OCI-LY1 (cell line): ENCODE results near the gene DEDD.

Source experiments
- H2AFZ ChIP-seq: fragments of 200-600 bp; sonication (generic), shearing (Covaris generic); 2 replicates; pipeline ENCODE4 v1.6.0; 2014; ENCODE audit warnings: antibody characterized with exemption, mild to moderate bottlenecking, low read length
- H3F3A ChIP-seq: fragments of 200-600 bp; sonication (generic), shearing (Covaris generic); 2 replicates; pipeline ENCODE4 v1.6.0; 2014; ENCODE audit warnings: mild to moderate bottlenecking, antibody characterized with exemption, low read length, moderate library complexity; ENCODE audit not compliant: insufficient read depth
- H3K27ac ChIP-seq: fragments of 200-600 bp; sonication (generic); 2 replicates; pipeline ENCODE4 v1.5.1; 2014; ENCODE audit warnings: low read length, mixed run types, mild to moderate bottlenecking, low read depth; ENCODE audit not compliant: poor library complexity, severe bottlenecking
- H3K27me3 ChIP-seq: fragments of 200-600 bp; sonication (generic); 2 replicates; pipeline ENCODE4 v1.6.0; 2014; ENCODE audit warnings: antibody characterized with exemption, mild to moderate bottlenecking, low read length, moderate library complexity; ENCODE audit not compliant: insufficient read depth
- H3K36me3 ChIP-seq: fragments of 200-600 bp; sonication (generic); 2 replicates; pipeline ENCODE4 v1.6.1; 2014; ENCODE audit warnings: mild to moderate bottlenecking, antibody characterized with exemption, low read length, moderate library complexity, mixed read lengths; ENCODE audit not compliant: insufficient read depth
- H3K4me1 ChIP-seq: fragments of 200-600 bp; sonication (generic); 2 replicates; pipeline ENCODE4 v1.5.1; 2014; ENCODE audit warnings: mild to moderate bottlenecking, low read length, moderate library complexity; ENCODE audit not compliant: insufficient read depth, severe bottlenecking
- H3K4me2 ChIP-seq: fragments of 200-600 bp; sonication (generic), shearing (Covaris generic); 2 replicates; pipeline ENCODE4 v1.6.1; 2014; ENCODE audit warnings: low read length
- H3K4me3 ChIP-seq: fragments of 200-600 bp; sonication (generic); 2 replicates; pipeline ENCODE4 v1.5.1; 2014; ENCODE audit warnings: low read length, low read depth, mild to moderate bottlenecking, mixed read lengths; ENCODE audit not compliant: poor library complexity, severe bottlenecking
- H3K79me2 ChIP-seq: fragments of 200-600 bp; shearing (Covaris generic); 2 replicates; pipeline ENCODE4 v1.6.1; 2016; ENCODE audit warnings: mixed run types, low read length, mixed read lengths; ENCODE audit not compliant: insufficient read depth
- H3K9ac ChIP-seq: fragments of 200-600 bp; sonication (generic), shearing (Covaris generic); 2 replicates; pipeline ENCODE4 v1.6.1; 2014; ENCODE audit warnings: mild to moderate bottlenecking, low read length, mixed read lengths
- H3K9me2 ChIP-seq: fragments of 200-600 bp; sonication (generic), shearing (Covaris generic); 2 replicates; pipeline ENCODE4 v1.6.1; 2014; ENCODE audit warnings: low read depth, mild to moderate bottlenecking, low read length, mixed read lengths
- H3K9me3 ChIP-seq: fragments of 200-600 bp; shearing (Covaris generic); 2 replicates; pipeline ENCODE4 v1.6.1; 2014; ENCODE audit warnings: low read length, mixed read lengths
- H4K20me1 ChIP-seq: fragments of 200-600 bp; sonication (generic), shearing (Covaris generic); 2 replicates; pipeline ENCODE4 v1.6.0; 2016; ENCODE audit warnings: mild to moderate bottlenecking, low read length; ENCODE audit not compliant: insufficient read depth
- EZH2 ChIP-seq: fragments of 200-600 bp; sonication (generic), shearing (Covaris generic); IDR thresholded peaks from 2 replicates; pipeline ENCODE4 v1.8.0; 2017; ENCODE audit warnings: borderline replicate concordance, mixed run types, mild to moderate bottlenecking, antibody characterized with exemption, low read length, moderate library complexity, mixed read lengths
- TF ChIP-seq, protein P1 (sequence below): fragments of 200-600 bp; sonication (generic), shearing (Covaris generic); IDR thresholded peaks from 2 replicates; pipeline ENCODE4 v1.5.1; 2017; ENCODE audit warnings: mild to moderate bottlenecking, antibody characterized with exemption, low read length, moderate library complexity, mixed read lengths

DEDD gene

DNA sequence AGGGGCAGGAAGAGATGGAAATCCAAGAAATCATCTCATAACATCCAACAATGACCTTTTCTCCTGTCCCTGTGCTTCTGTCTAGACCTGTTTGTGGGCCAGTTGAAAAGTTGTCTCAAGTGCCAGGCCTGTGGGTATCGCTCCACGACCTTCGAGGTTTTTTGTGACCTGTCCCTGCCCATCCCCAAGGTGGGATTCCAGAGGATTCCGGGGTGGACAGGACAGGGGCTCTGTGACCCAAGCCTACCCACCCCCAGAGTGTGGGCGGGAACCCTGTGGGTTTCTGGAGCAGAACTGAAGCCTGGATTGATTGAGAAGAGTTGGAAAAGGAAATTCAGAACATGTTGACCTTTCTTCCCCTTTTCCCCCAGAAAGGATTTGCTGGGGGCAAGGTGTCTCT, 31.3 kb upstream of the DEDD start:
- H3K27me3 ChIP-seq: no peaks in the 10 kb centered on the region
- no peak overlapping the region for H3K4me3 ChIP-seq
- TF ChIP-seq, protein P1, sequence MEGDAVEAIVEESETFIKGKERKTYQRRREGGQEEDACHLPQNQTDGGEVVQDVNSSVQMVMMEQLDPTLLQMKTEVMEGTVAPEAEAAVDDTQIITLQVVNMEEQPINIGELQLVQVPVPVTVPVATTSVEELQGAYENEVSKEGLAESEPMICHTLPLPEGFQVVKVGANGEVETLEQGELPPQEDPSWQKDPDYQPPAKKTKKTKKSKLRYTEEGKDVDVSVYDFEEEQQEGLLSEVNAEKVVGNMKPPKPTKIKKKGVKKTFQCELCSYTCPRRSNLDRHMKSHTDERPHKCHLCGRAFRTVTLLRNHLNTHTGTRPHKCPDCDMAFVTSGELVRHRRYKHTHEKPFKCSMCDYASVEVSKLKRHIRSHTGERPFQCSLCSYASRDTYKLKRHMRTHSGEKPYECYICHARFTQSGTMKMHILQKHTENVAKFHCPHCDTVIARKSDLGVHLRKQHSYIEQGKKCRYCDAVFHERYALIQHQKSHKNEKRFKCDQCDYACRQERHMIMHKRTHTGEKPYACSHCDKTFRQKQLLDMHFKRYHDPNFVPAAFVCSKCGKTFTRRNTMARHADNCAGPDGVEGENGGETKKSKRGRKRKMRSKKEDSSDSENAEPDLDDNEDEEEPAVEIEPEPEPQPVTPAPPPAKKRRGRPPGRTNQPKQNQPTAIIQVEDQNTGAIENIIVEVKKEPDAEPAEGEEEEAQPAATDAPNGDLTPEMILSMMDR: no peak
- no peak for TF ChIP-seq EZH2
- H4K20me1 ChIP-seq: no peaks in the 10 kb centered on the region
- H3K27ac ChIP-seq: no peak overlapping the region
- no peak overlapping the region for H2AFZ ChIP-seq
- H3K9me3 ChIP-seq: no peaks in the 10 kb centered on the region
- H3F3A ChIP-seq: peaks cover 5% of the 10 kb centered on the region
- no peak overlapping the region for H3K9ac ChIP-seq
- no peak overlapping the region for H3K4me2 ChIP-seq
- peaks cover 37% of the 10 kb centered on the region; the same call in 1 of the 2 replicates for H3K36me3 ChIP-seq
- H3K4me1 ChIP-seq: peaks cover 42% of the 10 kb centered on the region
- no peaks in the 10 kb centered on the region for H3K79me2 ChIP-seq
- no peaks in the 10 kb centered on the region for H3K9me2 ChIP-seq

DNA sequence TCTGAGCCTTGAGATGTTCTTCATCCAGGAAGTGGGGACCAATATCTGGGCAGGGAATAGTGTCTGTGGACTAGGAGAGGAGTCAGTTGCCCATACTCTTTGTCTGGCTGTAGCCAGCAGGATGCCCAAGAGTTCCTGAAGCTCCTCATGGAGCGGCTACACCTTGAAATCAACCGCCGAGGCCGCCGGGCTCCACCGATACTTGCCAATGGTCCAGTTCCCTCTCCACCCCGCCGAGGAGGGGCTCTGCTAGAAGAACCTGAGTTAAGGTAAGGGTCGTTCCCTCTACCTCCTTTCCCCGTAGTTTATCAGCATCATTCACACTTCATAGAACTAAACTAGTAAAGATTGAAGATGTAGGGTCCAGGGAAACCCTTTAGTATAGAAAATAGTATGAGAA, 30.3 kb upstream of the DEDD start:
- Histone ChIP-seq H3K27me3 (no peaks in the 10 kb centered on the region), H3K9me3 (no peaks in the 10 kb centered on the region), H2AFZ (no peak overlapping the region), H3K4me1 (peaks cover 48% of the 10 kb centered on the region), H3K27ac (no peak overlapping the region), H4K20me1 (no peaks in the 10 kb centered on the region), H3K36me3 (peaks cover 46% of the 10 kb centered on the region; the same call in 1 of the 2 replicates), H3K9me2 (no peaks in the 10 kb centered on the region), H3K4me2 (no peak overlapping the region), H3F3A (peaks cover 9% of the 10 kb centered on the region), H3K79me2 (no peaks in the 10 kb centered on the region), H3K4me3 (no peak overlapping the region), H3K9ac (no peak overlapping the region)
- TF ChIP-seq, protein P1: no peak
- no peak for TF ChIP-seq EZH2

DNA sequence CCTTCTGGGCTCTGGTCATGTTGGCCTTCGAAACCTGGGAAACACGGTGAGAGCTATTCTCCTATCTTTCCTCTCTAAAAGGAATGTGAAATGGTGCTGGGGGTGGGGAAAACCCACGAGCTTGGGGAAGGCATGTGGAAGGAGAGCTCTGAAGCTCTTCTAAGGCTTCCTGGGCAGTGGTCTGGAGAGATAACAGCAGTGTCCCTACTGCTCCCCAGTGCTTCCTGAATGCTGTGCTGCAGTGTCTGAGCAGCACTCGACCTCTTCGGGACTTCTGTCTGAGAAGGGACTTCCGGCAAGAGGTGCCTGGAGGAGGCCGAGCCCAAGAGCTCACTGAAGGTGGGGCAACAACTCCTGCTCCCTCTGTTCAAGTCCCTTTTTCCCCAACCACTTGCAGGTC, 29.6 kb upstream of the DEDD start:
- Histone ChIP-seq H3K36me3 (peaks cover 51% of the 10 kb centered on the region; the same call in 1 of the 2 replicates), H2AFZ (no peak overlapping the region), H3K4me3 (no peak overlapping the region), H3K9ac (no peak overlapping the region), H3F3A (peaks cover 9% of the 10 kb centered on the region), H3K27me3 (no peaks in the 10 kb centered on the region), H3K4me1 (peaks cover 44% of the 10 kb centered on the region), H3K27ac (no peak overlapping the region), H4K20me1 (no peaks in the 10 kb centered on the region), H3K9me3 (no peaks in the 10 kb centered on the region), H3K4me2 (no peak overlapping the region), H3K9me2 (no peaks in the 10 kb centered on the region), H3K79me2 (no peaks in the 10 kb centered on the region)
- TF ChIP-seq EZH2: no peak
- TF ChIP-seq, protein P1: no peak
